ENCODE measurements around the gene ITGAX.

GRCh38 chr16:31360251-31360650 is 5.3 kb downstream of the ITGAX start:
- TF ChIP-seq, protein P1, sequence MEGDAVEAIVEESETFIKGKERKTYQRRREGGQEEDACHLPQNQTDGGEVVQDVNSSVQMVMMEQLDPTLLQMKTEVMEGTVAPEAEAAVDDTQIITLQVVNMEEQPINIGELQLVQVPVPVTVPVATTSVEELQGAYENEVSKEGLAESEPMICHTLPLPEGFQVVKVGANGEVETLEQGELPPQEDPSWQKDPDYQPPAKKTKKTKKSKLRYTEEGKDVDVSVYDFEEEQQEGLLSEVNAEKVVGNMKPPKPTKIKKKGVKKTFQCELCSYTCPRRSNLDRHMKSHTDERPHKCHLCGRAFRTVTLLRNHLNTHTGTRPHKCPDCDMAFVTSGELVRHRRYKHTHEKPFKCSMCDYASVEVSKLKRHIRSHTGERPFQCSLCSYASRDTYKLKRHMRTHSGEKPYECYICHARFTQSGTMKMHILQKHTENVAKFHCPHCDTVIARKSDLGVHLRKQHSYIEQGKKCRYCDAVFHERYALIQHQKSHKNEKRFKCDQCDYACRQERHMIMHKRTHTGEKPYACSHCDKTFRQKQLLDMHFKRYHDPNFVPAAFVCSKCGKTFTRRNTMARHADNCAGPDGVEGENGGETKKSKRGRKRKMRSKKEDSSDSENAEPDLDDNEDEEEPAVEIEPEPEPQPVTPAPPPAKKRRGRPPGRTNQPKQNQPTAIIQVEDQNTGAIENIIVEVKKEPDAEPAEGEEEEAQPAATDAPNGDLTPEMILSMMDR (conservative IDR thresholded peaks at IDR 0.05; ENCODE audit: low read depth, low read length) = no peak
- TF ChIP-seq EZH2 (IDR thresholded peaks at IDR 0.05; ENCODE audit: borderline replicate concordance, low read depth, low read length, poor library complexity, severe bottlenecking) = no peak

Data from A673 (cell line).